HCEC 1CT (cell line): ENCODE results near the gene SLC44A5.
A peak's percentile ranks its signal among the peaks of the same experiment; 100 is the strongest.
"Not testable (repeated sequence)": the region's sequence is repeated elsewhere in the genome, so short reads cannot be mapped to it uniquely, and the experiment has no call there.

ENCODE experiments used
- DNase-seq: peaks from one replicate; pipeline ENCODE4 v3.0.0-alpha.2; 2017

Gene SLC44A5

GRCh38 chr1:75611014-75611413, at the start of gene SLC44A5:
TSS of gene SLC44A5 (minus strand) at chr1:75611114. CDS start at chr1:75541447, 69,667 bp downstream.
- DNase-seq = no peak

- no peak for DNase-seq
Measured at GRCh38 chr1:75655931-75656330, 45.0 kb upstream of the SLC44A5 start.

- not testable (repeated sequence) for DNase-seq
Measured at GRCh38 chr1:75647183-75647582, 36.3 kb upstream of the SLC44A5 start.

- DNase-seq = not testable (repeated sequence)
Measured at GRCh38 chr1:75645153-75645552, 34.2 kb upstream of the SLC44A5 start.

GRCh38 chr1:75643460-75643859, 32.5 kb upstream of the SLC44A5 start:
- no peak for DNase-seq

- DNase-seq = no peak
Measured at GRCh38 chr1:75641325-75641724, 30.4 kb upstream of the SLC44A5 start.

- no peak for DNase-seq
Measured at GRCh38 chr1:75640137-75640536, 29.2 kb upstream of the SLC44A5 start.

- DNase-seq = peak; percentile 15
Measured at GRCh38 chr1:75632350-75632949, 21.5 kb upstream of the SLC44A5 start.

GRCh38 chr1:75630998-75631397, 20.1 kb upstream of the SLC44A5 start:
- DNase-seq = no peak

- DNase-seq = no peak
Measured at GRCh38 chr1:75630004-75630594, 19.2 kb upstream of the SLC44A5 start.

- DNase-seq = no peak
Measured at GRCh38 chr1:75625795-75626194, 14.9 kb upstream of the SLC44A5 start.

- DNase-seq = no peak
Measured at GRCh38 chr1:75618382-75618781, 7.5 kb upstream of the SLC44A5 start.

- DNase-seq = no peak
Measured at GRCh38 chr1:75616436-75617433, 5.8 kb upstream of the SLC44A5 start.

GRCh38 chr1:75615613-75616435, 4.9 kb upstream of the SLC44A5 start:
- peak; percentile 14 for DNase-seq

GRCh38 chr1:75614399-75614756, 3.5 kb upstream of the SLC44A5 start:
- no peak for DNase-seq

- no peak for DNase-seq
Measured at GRCh38 chr1:75613916-75614315, 3.0 kb upstream of the SLC44A5 start.

- DNase-seq = no peak
Measured at GRCh38 chr1:75612976-75613375, 2.1 kb upstream of the SLC44A5 start.

GRCh38 chr1:75602486-75602885, 8.4 kb downstream of the SLC44A5 start:
- no peak for DNase-seq

- DNase-seq = peak; percentile 8
Measured at GRCh38 chr1:75600781-75601180, 10.1 kb downstream of the SLC44A5 start.

- DNase-seq = no peak
Measured at GRCh38 chr1:75594327-75594726, 16.6 kb downstream of the SLC44A5 start.

- not testable (repeated sequence) for DNase-seq
Measured at GRCh38 chr1:75593457-75593856, 17.5 kb downstream of the SLC44A5 start.

- DNase-seq = no peak
Measured at GRCh38 chr1:75589637-75590036, 21.3 kb downstream of the SLC44A5 start.
